Measurements from ENCODE around the gene HYAL1. TPM values are rescaled to one million over a fixed set of nuclear protein-coding genes. Genes with fewer than 3 reads are reported as not detected.

HYAL1 gene
- total and polyA plus RNA-seq, 7 donors = 2.4 to 15.1 (median 4.6) TPM

- Histone ChIP-seq H3K4me3 (no peak overlapping the region), H3K9me3 (no peaks in the 10 kb centered on the region), H3K4me1 (peaks cover 0 to 69% (median 58%) of the 10 kb centered on the region in 4 donors), H3K36me3 (peaks cover 0 to 37% (median 5%) of the 10 kb centered on the region in 4 donors), H3K27ac (peak overlapping the region; percentile 88 to 92 (median 92)), H3K27me3 (no peaks in the 10 kb centered on the region)
- DNase-seq = no peak
- TF ChIP-seq EP300 (IDR thresholded peaks at IDR 0.05) (no peak), POLR2A (IDR thresholded peaks at IDR 0.05) (no peak), CTCF (IDR thresholded peaks at IDR 0.05) (no peak), POLR2AphosphoS5 (IDR thresholded peaks at IDR 0.05) (no peak)
- intact Hi-C loops (cut with DNase I) = loop anchor here (5.0 to 10.0 kb wide), 2 partner anchors 131 to 1062 kb away; partner anchors contain the start of genes GNAT1 and MANF
- WGBS, 2 donors = 54 to 61% methylated on average over 4 of the region's 4 CpGs
Observed at GRCh38 chr3:50323092-50323600, 19.8 kb upstream of the HYAL1 start.

- peak within 1 kb of the TSS; percentile 58 to 84 (median 75) for H3K4me3 ChIP-seq
- 50 to 63% methylated on average over 31 of the region's 31 CpGs for WGBS, 2 donors
- H3K27me3 ChIP-seq = no peaks in the 10 kb centered on the region
- TF ChIP-seq POLR2A (IDR thresholded peaks at IDR 0.05) = no peak
- TF ChIP-seq EP300 (IDR thresholded peaks at IDR 0.05) = no peak
- no peak for TF ChIP-seq CTCF (IDR thresholded peaks at IDR 0.05)
- peak; percentile 8 to 47 (median 44) for TF ChIP-seq POLR2AphosphoS5 (IDR thresholded peaks at IDR 0.05)
- H3K27ac ChIP-seq = peak within 1 kb of the TSS; percentile 88 to 92 (median 92)
- H3K9me3 ChIP-seq = no peaks in the 10 kb centered on the region
- peaks cover 0 to 71% (median 62%) of the 10 kb centered on the region in 4 donors for H3K4me1 ChIP-seq
- no peak for DNase-seq
- intact Hi-C loops (cut with DNase I) = loop anchor here (5.0 to 10.0 kb wide), 2 partner anchors 130 to 1062 kb away; partner anchors contain the start of genes GNAT1 and MANF
- H3K36me3 ChIP-seq = peaks cover 0 to 43% (median 7%) of the 10 kb centered on the region in 4 donors
Observed at GRCh38 chr3:50322386-50323091, 19.2 kb upstream of the HYAL1 start, which contains the start of gene HYAL2. Gene HYAL2 (minus strand): TSS chr3:50322745. CDS start chr3:50320489, 2,256 bp downstream.

- peak overlapping the region; percentile 58 to 84 (median 75) for H3K4me3 ChIP-seq
- 37 to 45% methylated on average over 14 of the region's 14 CpGs for WGBS, 2 donors
- intact Hi-C loops (cut with DNase I) = loop anchor here (5.0 to 10.0 kb wide), 2 partner anchors 130 to 1063 kb away; partner anchors contain the start of genes GNAT1 and MANF
- no peaks in the 10 kb centered on the region for H3K27me3 ChIP-seq
- no peaks in the 10 kb centered on the region for H3K9me3 ChIP-seq
- DNase-seq = no peak
- peak overlapping the region; percentile 88 to 92 (median 92) for H3K27ac ChIP-seq
- H3K36me3 ChIP-seq = peaks cover 0 to 48% (median 8%) of the 10 kb centered on the region in 4 donors
- H3K4me1 ChIP-seq = peaks cover 0 to 71% (median 61%) of the 10 kb centered on the region in 4 donors
- no peak for TF ChIP-seq CTCF (IDR thresholded peaks at IDR 0.05)
- TF ChIP-seq POLR2A (IDR thresholded peaks at IDR 0.05) = no peak
- TF ChIP-seq POLR2AphosphoS5 (IDR thresholded peaks at IDR 0.05) = peak in 2 of 4 donors; percentile 23 to 28
- TF ChIP-seq EP300 (IDR thresholded peaks at IDR 0.05) = no peak
Observed at GRCh38 chr3:50322115-50322385, 18.7 kb upstream of the HYAL1 start.

GRCh38 chr3:50321336-50322114 lies 18.2 kb upstream of the HYAL1 start:
- WGBS, 2 donors = 1% methylated on average over 59 of the region's 59 CpGs
- peak; percentile 95 for DNase-seq
- intact Hi-C loops (cut with DNase I) = loop anchor here (2.0 to 10.0 kb wide), 3 partner anchors 23 to 1063 kb away; partner anchors contain the start of genes GNAT1, HYAL3, MANF and NAA80
- no peaks in the 10 kb centered on the region for H3K27me3 ChIP-seq
- H3K9me3 ChIP-seq = no peaks in the 10 kb centered on the region
- peak overlapping the region; percentile 88 to 92 (median 92) for H3K27ac ChIP-seq
- H3K4me1 ChIP-seq = peaks cover 0 to 70% (median 59%) of the 10 kb centered on the region in 4 donors
- TF ChIP-seq EP300 (IDR thresholded peaks at IDR 0.05) (no peak), POLR2A (IDR thresholded peaks at IDR 0.05) (no peak), CTCF (IDR thresholded peaks at IDR 0.05) (peak; percentile 22 to 50 (median 42)), POLR2AphosphoS5 (IDR thresholded peaks at IDR 0.05) (peak in 2 of 4 donors; percentile 52 to 64)
- H3K4me3 ChIP-seq = peak overlapping the region; percentile 58 to 84 (median 75)
- peaks cover 0 to 51% (median 8%) of the 10 kb centered on the region in 4 donors for H3K36me3 ChIP-seq
